IPS-11a (cell line): ENCODE measurements around the gene TRMT44.
"Not testable (repeated sequence)": the region's sequence is repeated elsewhere in the genome, so short reads cannot be mapped to it uniquely, and the experiment has no call there.

Experiments
- H3K4me3 ChIP-seq: one replicate; pipeline ENCODE4 v1.5.1; 2013; ENCODE audit warnings: low read depth, low read length, control low read depth

TRMT44 gene

DNA sequence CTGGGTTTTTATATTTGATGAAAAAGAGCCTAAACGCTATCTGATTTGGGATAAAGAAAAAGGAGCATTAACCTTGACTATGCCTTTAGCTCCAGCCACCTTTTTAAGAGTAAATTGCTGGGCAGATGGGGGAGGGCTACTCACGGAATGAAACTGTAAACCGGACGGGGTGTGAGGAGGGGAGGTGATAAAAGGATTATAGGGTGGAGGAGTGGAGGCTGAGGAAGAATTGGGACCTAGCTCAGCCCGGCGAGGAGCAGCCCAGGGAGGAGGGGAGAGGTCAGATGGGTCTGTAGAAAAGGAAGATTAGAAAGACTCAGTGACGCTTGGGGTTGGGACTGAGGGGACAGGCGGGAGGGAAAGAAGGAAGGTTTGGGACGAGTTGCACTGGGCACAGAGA is 46.1 kb downstream of the TRMT44 start:
- not testable (repeated sequence) for H3K4me3 ChIP-seq

DNA sequence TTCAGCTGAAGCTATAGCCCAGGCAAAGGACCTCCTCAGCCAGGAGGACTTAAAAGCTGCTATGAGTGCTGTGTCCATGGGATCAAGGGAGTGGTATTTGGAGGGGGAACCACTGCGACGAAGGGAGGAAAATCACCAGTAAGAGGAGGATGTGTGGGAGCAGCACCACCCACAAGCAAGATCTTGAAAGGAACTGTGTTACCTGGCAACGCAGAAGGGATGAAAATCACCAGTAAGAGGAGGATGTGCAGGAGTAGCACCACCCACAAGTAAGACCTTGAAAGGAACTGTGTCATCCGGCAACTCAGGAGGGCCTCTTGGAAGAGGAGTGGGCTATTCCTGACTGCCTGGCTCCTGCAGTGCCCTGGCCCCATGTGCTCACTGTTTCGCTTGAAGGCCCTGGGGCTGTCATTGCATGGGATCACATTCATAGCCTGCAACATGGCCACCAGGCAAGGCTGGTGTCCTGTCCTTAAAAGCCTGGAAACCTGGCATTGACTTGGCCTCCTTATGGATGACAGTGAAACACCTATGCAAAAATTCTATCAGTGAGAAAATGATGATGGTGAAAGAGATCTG is 48.3 kb downstream of the TRMT44 start:
- no peak overlapping the region for H3K4me3 ChIP-seq

DNA sequence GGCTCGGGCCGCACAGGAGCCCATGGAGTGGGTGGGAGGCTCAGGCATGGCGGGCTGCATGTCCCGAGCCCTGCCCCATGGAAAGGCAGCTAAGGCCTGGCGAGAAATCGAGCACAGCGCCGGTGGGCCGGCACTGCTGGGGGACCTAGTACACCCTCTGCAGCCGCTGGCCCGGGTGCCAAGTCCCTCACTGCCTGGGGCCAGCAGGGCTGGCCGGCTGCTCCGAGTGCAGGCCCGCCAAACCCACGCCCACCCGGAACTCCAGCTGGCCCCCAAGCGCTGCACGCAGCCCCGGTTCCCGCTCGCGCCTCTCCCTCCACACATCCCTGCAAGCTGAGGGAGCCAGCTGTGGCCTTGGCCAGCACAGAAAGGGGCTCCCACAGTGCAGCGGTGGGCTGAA is 50.9 kb downstream of the TRMT44 start:
- H3K4me3 ChIP-seq = not testable (repeated sequence)

DNA sequence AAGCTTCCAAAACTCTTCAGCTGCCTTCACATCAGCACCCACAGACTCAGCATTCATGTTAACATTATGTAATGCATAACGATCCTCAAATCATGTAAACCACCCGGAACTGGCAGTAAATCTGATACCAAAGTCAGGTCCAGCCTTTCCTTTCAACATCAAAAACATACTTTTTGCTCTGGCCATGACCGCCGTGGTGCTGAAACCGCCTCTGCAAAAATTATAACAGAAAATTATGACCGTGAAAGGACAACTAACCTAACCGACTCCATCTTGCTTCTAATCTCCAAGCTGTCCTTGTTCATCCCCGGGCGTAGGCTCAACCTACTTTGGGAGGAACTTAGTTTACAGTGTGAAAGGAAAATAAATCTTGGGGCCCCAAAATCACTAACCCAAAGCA is 51.6 kb downstream of the TRMT44 start:
- H3K4me3 ChIP-seq = no peak overlapping the region

DNA sequence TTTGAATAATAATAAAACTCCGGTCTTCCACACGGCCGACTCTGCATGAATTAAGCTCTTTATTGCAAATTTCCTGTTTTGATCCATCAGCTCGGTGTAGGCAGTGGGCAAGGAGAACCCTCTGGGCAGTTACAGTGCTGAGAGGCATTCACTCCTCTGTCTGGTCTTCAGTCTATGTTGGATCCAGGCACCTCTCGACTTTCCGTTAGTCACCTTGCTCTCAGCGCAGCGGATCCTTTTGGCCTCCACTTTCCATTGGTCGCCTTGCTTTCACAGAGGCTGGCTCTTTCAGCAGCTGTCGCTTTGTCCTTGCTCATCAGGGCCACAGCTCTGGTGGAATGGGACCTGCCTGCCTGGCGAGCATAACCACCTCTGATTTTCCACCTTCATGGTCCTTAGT is 52.9 kb downstream of the TRMT44 start:
- H3K4me3 ChIP-seq = no peak overlapping the region

DNA sequence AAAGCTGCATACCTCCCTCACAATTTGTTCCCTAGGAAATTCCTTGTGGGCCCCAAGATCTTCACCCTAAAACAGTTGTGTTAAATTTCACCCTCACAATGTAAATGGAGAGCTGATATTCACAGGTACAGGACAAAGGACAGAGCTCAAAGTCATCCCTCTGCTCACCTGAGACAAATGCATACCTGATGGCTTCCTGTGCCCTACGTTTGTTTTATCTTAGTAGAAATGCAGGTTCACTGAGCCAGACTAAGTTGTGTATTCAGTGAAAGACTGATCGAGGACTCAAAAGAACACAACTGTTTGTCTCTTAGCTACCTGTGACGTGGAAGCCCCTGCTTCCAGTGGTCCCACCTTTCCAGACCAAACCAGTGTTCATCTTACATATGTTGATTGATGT is 53.6 kb downstream of the TRMT44 start:
- H3K4me3 ChIP-seq = no peak overlapping the region

DNA sequence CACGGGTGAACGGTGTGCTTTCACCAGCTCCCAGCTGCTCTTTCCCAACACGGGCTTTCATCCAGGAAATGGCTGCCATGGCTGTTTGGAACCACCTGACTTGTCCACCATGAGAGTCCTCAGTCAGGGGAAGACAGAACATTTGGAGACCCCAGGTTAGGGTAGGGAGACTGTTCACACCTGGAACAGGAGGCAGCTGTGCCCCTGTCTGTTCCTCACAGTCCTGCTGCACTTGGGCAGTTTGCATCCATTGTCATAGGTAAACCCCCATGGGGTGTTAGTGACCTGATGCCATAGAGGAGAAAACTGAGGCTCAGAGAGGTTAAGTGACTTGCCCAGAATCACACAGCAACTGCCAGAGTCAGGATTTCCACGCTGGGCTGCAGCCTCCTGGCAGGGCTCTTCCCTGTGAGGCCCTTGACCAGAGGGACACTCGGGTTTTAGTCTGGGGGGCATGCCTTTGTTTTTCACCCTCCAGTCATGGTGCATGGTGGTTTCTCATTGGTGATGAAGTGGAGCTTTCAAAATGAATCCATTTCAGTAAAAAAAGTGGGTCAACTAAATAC is 54.5 kb downstream of the TRMT44 start:
- H3K4me3 ChIP-seq = no peak overlapping the region

DNA sequence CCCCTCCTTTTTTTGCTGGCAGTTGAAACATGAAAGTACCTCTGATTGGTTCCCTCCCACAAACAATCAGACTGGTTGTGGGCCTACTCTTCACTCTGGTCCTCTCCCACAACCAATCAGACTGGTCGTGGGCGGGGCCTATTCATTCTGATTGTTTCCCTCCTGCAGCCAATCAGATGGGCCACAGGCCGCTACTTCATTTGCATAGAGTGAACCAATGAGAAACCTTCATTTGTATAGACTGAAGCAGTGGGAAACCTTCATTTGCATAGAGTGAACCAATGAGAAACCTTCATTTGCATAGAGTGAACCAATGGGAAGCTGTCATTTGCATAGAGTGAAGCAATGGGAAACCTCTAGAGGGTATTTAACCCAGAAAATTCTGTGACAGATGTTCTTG is 55.2 kb downstream of the TRMT44 start:
- H3K4me3 ChIP-seq = no peak overlapping the region

DNA sequence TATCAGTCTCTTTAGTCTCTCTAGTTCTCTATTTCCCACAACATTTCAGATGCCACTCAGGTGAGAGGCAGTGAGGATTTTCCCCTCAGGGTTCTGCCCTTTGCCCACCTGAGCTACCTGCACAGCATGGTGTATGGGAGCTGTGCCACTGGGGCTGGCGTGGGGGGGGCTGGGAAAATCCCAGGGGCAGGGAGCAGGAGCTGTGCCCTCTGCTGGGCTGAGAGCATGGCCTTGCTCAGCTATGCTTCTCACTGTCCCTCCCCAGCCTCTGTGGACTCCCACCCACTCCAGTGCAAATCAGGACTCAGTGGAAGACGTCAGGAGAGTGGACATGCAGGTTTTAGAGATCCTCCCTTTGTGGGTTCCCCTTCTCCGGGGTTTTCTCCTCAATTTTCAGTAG is 57.2 kb downstream of the TRMT44 start:
- H3K4me3 ChIP-seq = no peak overlapping the region

DNA sequence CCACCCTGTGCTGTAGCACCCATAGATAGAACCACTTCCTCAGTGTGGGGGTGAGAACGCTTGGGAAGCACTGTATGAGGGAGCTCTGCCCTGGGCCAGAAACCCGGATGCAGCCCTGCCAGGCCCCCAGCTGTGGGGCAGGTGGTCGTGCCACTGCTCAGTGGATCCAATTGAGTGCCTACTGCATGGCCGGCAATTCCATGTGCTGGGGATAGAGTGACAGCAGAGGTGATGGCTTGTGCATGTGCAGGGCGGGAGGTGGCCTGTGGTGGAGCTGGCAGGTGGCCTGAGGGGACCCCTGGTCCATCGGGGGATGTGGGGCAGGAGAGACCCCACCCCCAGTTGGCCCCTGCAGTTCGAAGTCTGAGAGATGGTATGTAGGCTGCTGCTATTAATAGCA is 60.4 kb downstream of the TRMT44 start:
- H3K4me3 ChIP-seq = no peak overlapping the region

DNA sequence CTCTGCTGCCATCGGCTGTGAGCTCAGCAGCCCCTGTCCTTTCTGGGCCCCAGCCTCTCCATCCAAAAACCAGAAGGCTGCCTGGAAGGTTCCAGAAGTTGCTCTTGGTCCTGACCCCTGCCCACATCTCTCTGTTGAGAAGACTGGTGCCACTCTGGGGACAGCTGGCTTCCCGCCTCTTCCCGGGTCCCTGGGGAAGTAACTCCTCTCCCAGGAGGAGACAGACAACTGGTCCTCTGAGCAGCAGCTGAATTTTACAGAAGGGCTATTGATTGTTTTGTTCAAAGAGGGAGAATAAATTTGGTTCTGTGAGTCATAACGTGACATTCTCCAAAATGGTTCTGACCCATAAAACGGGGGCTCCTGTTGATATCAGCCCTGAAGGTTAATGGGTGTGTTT is 61.2 kb downstream of the TRMT44 start:
- H3K4me3 ChIP-seq = no peak overlapping the region

DNA sequence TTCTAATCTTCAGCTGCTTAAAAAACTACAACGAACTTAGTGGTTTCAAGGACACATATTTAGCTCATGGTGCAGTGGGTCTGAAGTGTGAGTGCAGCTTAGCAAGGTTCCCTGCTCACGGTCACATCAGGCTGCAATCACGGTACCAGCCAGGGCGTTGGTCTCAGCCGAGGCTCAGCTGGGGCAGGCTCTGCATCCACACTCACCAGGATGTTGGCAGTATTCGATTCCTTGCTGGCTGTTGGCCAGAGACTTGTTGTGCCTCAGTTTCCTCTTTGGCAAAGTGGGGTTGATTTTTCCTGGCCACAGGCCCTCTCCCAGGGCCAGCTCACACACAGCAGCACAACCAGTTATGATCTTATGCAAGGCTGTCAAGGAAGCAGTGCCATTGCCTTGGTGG is 61.8 kb downstream of the TRMT44 start:
- no peak overlapping the region for H3K4me3 ChIP-seq

DNA sequence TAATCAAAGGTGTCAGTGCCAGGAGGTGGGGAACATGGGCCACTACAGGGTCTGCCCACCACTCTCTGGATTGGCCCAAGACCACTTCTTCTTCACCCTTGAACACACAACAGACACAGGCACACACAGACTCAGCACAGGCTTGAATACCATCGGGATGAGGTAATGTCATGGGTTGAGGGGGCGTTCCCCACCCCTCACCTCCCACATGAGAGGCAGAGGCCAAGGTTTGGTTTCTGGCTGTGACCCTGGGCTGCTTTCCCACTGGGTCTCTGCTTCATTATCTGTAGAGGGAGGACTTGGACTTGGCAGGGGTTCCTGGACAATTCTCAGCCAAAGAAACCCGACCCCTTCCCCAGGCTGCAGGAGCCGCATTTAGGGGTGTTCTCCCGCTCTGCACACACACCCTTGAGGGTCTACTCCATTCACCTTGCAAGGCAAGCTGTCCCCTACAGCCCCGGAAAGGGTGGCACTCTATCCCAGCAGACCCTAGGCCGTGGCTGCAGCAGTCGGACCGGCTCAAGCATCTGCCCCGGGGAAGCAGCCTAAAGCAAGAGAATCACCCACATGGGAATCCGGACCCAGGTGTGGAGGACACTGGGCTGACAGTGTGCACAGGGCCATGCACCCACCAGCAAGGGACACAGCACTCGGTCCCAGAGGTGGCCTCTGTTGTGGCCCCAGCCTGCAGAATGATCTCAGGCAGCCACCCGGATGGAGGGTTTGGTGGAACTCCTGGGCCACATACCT is 62.4 kb downstream of the TRMT44 start:
- no peak overlapping the region for H3K4me3 ChIP-seq

DNA sequence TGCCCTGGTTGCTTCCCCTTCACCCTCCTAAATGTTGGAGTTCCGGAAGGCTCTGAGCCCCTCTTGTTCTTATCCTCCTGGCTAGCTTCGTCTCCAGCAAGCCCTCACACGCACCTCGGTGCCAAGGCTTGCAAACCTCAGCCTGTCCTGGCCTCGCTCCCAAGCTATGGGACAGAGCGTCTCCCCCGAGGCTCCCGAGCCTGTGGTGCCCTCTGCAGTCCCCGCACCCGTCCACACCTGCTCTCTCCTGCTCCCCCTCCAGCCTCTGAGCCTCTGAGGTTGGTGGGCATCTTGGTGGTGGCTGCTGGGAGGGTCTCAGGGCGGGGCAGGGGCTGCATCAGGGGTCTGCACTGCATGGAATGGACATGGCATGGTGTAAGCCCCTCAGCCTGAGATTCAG is 63.2 kb downstream of the TRMT44 start:
- no peak overlapping the region for H3K4me3 ChIP-seq

DNA sequence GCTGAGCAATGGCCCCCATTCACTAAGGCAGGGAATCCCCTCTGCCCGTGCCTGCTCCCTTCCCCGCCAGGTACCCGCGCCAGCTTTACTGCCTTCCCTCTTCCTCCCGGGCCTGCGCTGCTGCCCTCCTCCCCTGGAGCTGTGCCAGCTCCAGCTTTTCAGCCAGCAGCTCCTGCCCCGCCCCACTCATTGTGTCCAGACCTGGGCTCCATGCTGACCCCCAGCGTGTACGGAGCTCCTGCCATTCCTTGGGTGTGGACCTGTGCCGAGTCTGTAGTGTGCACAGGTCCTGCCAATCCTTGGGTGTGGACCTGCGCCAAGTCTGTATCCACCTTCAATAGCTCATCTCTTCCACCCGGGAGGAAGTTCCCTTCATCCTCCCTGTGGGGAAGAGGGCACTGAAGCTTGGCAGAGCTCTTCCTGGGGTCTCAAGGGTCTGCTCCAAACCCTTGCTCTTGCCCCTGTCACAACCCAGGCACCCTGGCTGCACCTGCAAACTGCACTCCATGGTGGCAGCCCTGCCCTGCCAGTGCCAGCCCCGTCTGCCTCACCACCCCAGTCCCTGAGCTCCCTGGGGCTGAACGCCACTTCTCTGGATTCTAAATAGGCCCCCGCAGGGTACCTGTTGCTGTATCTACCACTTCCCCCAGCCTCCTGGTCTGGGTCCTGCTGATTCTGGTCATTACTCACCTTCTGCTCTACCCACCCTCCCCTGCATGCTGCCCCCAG is 63.9 kb downstream of the TRMT44 start:
- H3K4me3 ChIP-seq = no peak overlapping the region

DNA sequence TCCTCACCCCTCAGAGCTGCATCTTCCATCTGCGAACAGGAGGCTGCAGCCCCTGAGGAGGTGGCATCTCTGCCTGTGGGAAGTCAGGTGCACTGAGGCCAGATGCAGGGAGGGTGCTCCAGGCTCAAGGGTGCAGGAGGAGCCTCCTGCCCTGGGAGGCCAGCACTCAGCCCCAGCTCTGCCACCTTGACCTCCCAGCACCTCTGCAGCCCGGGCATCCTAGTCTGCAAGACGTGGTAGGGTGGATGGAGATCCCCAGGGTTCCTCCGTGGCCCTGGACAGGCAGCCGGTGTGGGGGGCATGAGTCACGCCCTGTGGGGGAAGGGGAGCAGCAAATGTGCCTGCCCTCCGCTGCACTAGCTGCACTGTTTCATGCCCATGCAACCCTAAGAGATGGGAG is 64.7 kb downstream of the TRMT44 start:
- H3K4me3 ChIP-seq = no peak overlapping the region

DNA sequence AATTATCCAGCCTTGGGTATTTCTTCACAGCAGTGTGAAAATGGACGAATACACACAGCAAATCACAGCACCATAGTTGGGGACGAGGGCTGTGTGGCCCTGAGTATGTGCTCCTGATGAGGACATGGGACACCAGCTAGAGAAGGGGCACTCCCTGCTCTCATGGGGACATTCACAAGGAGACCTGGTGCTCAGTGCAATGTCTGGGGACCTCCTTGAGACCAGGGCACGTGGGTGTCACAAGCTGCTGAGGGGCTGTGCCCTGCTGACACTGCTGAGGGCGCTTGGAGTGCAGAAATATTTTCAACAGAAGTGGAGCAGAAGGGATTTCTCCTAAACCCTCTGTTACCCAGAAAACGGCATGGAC is 65.4 kb downstream of the TRMT44 start:
- no peak overlapping the region for H3K4me3 ChIP-seq

DNA sequence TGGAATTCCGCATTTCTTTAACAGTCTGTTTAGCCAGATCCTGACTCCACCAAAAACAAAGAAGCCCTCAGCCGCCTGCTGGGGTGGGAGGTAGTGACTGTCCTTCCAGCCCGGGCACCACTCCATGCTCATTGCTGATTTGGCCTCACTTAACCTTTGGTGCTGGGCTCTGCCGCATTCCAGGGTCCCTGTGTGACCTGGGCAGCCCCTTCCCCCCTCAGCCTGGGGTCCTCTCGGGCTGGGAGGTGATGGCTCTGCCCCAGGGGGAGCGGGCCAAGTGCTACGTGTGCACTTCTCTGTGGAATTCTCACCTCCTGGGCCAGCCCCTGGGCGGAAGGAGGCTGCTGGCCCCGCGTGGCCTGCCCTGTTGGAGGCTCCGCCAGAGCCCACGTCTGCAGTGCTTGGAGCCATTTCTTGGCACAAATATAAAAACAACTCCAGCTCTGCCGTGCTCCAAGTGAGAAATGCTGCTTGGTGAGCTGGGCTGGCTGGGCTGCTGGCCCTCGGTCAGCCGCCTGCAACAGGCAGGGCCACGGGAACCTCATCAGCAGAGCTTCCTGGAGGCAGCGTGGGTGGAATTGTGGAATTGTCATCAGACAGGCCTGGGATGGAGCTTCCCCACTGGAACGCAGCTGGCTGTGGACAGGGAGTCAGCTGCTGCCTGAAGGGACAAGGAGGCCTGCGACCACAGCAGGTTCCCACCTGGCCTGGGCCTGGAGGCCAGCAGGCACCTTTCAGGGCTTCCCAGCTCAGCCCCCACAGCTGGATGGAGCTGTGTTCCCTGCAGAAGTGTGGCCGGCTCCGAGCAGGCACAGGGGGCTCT is 66.0 kb downstream of the TRMT44 start:
- no peak overlapping the region for H3K4me3 ChIP-seq

DNA sequence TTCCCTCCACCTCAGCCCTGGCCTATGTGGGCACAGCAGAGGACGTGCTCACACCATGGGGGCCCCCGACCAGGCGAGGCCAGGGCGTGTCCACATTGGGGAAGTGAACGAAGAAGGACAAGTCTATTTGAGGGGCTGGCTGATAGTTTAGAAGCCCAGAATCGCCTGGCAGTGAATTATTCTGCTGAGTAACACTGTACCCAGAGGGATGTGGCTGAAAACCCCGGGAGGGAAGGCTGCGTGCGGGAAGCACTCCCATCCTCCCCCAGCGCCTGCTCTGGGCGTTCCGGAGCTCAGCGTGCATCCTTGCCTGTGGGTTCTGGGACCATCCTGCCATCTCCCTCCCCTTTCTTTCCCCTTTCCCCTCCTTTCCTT is 66.6 kb downstream of the TRMT44 start:
- no peak overlapping the region for H3K4me3 ChIP-seq

DNA sequence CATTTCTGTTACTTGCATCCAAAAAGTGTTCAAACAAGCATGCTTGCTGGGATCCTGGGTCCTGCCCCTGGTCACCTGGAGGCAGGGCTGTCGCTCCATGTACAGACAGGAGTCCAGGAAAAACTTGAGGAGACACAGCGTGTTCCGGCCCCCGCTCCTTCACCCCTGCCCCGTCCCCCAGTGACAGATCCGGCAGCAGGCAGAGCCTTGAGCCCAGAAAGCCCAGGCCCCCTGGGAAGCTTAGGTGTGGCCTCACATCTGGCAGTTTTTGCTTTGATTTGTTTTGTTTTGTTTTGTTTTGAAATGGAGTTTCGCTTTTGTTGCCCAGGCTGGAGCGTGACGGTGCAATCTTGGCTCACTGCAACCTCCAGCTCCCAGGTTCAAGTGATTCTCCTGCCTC is 67.0 kb downstream of the TRMT44 start:
- no peak overlapping the region for H3K4me3 ChIP-seq

DNA sequence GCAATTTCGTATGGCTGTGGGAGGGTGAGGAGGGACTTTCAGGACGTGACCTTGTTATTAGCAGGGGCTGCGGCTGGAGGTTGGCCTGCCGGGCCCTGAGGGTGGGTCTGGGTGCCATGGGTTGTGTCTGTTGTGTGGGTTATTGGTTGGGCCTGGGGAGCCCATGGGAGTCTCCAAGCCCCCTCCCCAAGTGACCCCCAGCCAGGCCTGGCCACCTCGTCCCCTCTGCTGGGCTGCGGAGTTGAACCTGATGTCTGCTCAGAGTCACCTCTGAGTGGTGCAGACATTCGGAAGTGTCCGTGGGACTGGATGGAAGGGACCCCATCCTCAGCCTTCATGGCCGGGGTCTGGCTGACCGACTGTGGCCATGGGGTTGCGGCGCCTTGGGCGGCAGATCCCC is 67.7 kb downstream of the TRMT44 start:
- H3K4me3 ChIP-seq = no peak overlapping the region
